WTC11 (cell line): ENCODE results near the gene TAF11L12.
"Not testable (repeated sequence)": the region's sequence is repeated elsewhere in the genome, so short reads cannot be mapped to it uniquely, and the experiment has no call there.

Experiments
- CBFB ChIP-seq: sonication (generic); formaldehyde crosslinking; IDR thresholded peaks from 2 replicates; pipeline ENCODE4 v1.8.1; 2022; ENCODE audit warnings: mild to moderate bottlenecking, low read depth, missing genetic modification reagents
- FOXP1 ChIP-seq: sonication (generic); formaldehyde crosslinking; IDR thresholded peaks from 2 replicates; pipeline ENCODE4 v1.8.0; 2022; ENCODE audit warnings: missing genetic modification reagents, mild to moderate bottlenecking, moderate library complexity, borderline replicate concordance
- IRF2 ChIP-seq: sonication (generic); formaldehyde crosslinking; IDR thresholded peaks from 2 replicates; pipeline ENCODE4 v1.8.0; 2022; ENCODE audit warnings: low read depth, missing genetic modification reagents, borderline replicate concordance
- TF ChIP-seq, protein P1 (sequence below): fragments of 200-600 bp; IDR thresholded peaks from 2 replicates; pipeline ENCODE4 v1.8.0; 2022; ENCODE audit warnings: antibody characterized with exemption
- TF ChIP-seq, protein P2 (sequence below): sonication (generic); formaldehyde crosslinking; IDR thresholded peaks from 2 replicates; pipeline ENCODE4 v1.8.1; 2023; ENCODE audit warnings: mild to moderate bottlenecking, missing genetic modification reagents
- TF ChIP-seq, protein P3 (sequence below): sonication (generic); formaldehyde crosslinking; IDR thresholded peaks from 2 replicates; pipeline ENCODE4 v1.8.1; 2022; ENCODE audit warnings: mild to moderate bottlenecking, missing genetic modification reagents, moderate library complexity, borderline replicate concordance
- TF ChIP-seq, protein P4 (sequence below): sonication (generic); formaldehyde crosslinking; IDR thresholded peaks from 2 replicates; pipeline ENCODE4 v1.8.1; 2022; ENCODE audit warnings: low read depth, missing genetic modification reagents, borderline replicate concordance

DNA sequence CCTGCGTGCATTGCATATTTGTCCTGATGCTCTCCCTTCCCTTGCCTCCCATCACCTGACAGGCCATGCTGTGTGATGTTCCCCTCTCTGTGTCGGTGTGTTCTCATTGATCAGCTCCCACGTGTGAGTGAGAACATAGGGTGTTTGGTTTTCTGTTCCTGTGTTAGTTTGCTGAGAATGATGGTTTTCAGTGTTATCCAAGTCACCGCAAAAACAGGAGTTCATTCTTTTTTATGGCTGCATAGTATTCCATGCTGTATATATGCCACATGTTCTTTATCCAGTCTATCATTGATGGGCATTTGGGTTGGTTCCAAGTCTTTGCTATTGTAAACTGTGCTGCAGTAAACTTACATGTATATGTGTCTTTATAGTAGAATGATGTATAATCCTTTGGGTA is 2.7 kb upstream of the TAF11L12 start:
- TF ChIP-seq, protein P1, sequence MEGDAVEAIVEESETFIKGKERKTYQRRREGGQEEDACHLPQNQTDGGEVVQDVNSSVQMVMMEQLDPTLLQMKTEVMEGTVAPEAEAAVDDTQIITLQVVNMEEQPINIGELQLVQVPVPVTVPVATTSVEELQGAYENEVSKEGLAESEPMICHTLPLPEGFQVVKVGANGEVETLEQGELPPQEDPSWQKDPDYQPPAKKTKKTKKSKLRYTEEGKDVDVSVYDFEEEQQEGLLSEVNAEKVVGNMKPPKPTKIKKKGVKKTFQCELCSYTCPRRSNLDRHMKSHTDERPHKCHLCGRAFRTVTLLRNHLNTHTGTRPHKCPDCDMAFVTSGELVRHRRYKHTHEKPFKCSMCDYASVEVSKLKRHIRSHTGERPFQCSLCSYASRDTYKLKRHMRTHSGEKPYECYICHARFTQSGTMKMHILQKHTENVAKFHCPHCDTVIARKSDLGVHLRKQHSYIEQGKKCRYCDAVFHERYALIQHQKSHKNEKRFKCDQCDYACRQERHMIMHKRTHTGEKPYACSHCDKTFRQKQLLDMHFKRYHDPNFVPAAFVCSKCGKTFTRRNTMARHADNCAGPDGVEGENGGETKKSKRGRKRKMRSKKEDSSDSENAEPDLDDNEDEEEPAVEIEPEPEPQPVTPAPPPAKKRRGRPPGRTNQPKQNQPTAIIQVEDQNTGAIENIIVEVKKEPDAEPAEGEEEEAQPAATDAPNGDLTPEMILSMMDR = not testable (repeated sequence)
- TF ChIP-seq, protein P2, sequence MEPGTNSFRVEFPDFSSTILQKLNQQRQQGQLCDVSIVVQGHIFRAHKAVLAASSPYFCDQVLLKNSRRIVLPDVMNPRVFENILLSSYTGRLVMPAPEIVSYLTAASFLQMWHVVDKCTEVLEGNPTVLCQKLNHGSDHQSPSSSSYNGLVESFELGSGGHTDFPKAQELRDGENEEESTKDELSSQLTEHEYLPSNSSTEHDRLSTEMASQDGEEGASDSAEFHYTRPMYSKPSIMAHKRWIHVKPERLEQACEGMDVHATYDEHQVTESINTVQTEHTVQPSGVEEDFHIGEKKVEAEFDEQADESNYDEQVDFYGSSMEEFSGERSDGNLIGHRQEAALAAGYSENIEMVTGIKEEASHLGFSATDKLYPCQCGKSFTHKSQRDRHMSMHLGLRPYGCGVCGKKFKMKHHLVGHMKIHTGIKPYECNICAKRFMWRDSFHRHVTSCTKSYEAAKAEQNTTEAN (CRISPR knock-in tag) = not testable (repeated sequence)
- TF ChIP-seq FOXP1 (CRISPR knock-in tag); CBFB (CRISPR knock-in tag); IRF2: not testable (repeated sequence)
- TF ChIP-seq, protein P3, sequence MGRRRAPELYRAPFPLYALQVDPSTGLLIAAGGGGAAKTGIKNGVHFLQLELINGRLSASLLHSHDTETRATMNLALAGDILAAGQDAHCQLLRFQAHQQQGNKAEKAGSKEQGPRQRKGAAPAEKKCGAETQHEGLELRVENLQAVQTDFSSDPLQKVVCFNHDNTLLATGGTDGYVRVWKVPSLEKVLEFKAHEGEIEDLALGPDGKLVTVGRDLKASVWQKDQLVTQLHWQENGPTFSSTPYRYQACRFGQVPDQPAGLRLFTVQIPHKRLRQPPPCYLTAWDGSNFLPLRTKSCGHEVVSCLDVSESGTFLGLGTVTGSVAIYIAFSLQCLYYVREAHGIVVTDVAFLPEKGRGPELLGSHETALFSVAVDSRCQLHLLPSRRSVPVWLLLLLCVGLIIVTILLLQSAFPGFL (CRISPR knock-in tag) = not testable (repeated sequence)
- TF ChIP-seq, protein P4, sequence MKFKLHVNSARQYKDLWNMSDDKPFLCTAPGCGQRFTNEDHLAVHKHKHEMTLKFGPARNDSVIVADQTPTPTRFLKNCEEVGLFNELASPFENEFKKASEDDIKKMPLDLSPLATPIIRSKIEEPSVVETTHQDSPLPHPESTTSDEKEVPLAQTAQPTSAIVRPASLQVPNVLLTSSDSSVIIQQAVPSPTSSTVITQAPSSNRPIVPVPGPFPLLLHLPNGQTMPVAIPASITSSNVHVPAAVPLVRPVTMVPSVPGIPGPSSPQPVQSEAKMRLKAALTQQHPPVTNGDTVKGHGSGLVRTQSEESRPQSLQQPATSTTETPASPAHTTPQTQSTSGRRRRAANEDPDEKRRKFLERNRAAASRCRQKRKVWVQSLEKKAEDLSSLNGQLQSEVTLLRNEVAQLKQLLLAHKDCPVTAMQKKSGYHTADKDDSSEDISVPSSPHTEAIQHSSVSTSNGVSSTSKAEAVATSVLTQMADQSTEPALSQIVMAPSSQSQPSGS (CRISPR knock-in tag) = not testable (repeated sequence)
